OCI-LY3 (cell line): ENCODE results near the gene SLC22A2.

Experiments used
- H2AFZ ChIP-seq: fragments of 200-600, 300-600 bp; shearing (Covaris generic); 2 replicates; pipeline ENCODE4 v1.6.0; 2014; ENCODE audit warnings: antibody characterized with exemption, low read depth, low read length
- H3K27ac ChIP-seq: fragments of 200-600, 300-600 bp; sonication (generic); 2 replicates; pipeline ENCODE4 v1.5.1; 2014; ENCODE audit warnings: mild to moderate bottlenecking, low read length, moderate library complexity, mixed read lengths
- H3K27me3 ChIP-seq: fragments of 200-600, 300-600 bp; sonication (generic); 2 replicates; pipeline ENCODE4 v1.6.1; 2014; ENCODE audit warnings: low read depth, low read length, mixed read lengths
- H3K36me3 ChIP-seq: fragments of 200-600, 300-600 bp; sonication (generic); replicated peaks from 2 replicates; pipeline ENCODE3; 2014; ENCODE audit warnings: low read depth, low read length, mixed read lengths
- H3K4me1 ChIP-seq: fragments of 300-600, 200-600 bp; sonication (generic); 2 replicates; pipeline ENCODE4 v1.6.1; 2014; ENCODE audit warnings: low read length, mixed read lengths
- H3K4me2 ChIP-seq: fragments of 200-600, 300-600 bp; sonication (generic); 2 replicates; pipeline ENCODE4 v1.6.1; 2014; ENCODE audit warnings: low read length, mixed read lengths
- H3K4me3 ChIP-seq: fragments of 300-600, 200-600 bp; sonication (generic); 2 replicates; pipeline ENCODE4 v1.5.1; 2014; ENCODE audit warnings: antibody characterized with exemption, mild to moderate bottlenecking, low read length, moderate library complexity
- H3K79me2 ChIP-seq: fragments of 300-600, 200-600 bp; shearing (Covaris generic); 2 replicates; pipeline ENCODE4 v1.6.1; 2014; ENCODE audit warnings: mild to moderate bottlenecking, low read length, mixed read lengths
- H3K9ac ChIP-seq: fragments of 300-600, 200-600 bp; shearing (Covaris generic); 2 replicates; pipeline ENCODE4 v1.6.0; 2014; ENCODE audit warnings: mild to moderate bottlenecking, low read length, moderate library complexity
- H3K9me3 ChIP-seq: fragments of 200-600, 300-600 bp; shearing (Covaris generic); 2 replicates; pipeline ENCODE4 v1.6.1; 2014; ENCODE audit warnings: low read length, mixed read lengths; ENCODE audit not compliant: insufficient read depth
- H4K20me1 ChIP-seq: fragments of 200-600, 300-600 bp; sonication (generic); 2 replicates; pipeline ENCODE4 v1.6.1; 2016; ENCODE audit warnings: low read length, mixed read lengths; ENCODE audit not compliant: insufficient read depth
- EZH2phosphoT487 ChIP-seq: fragments of 200-600 bp; shearing (Covaris generic); IDR thresholded peaks from 2 replicates; pipeline ENCODE4 v1.6.1; 2018; ENCODE audit warnings: antibody characterized with exemption, mixed run types, low read depth
- TF ChIP-seq, protein P1 (sequence below): fragments of 200-600, 300-600 bp; sonication (generic); IDR thresholded peaks from 2 replicates; pipeline ENCODE4 v1.5.1; 2014; ENCODE audit warnings: antibody characterized with exemption, low read length, low read depth

SLC22A2 gene

GRCh38 chr6:160301339-160301738 is 42.7 kb upstream of the SLC22A2 start:
- H3K27me3 ChIP-seq = no peaks in the 10 kb centered on the region
- H3K4me1 ChIP-seq = no peaks in the 10 kb centered on the region
- no peaks in the 10 kb centered on the region for H3K36me3 ChIP-seq
- no peaks in the 10 kb centered on the region for H3K9me3 ChIP-seq
- no peaks in the 10 kb centered on the region for H4K20me1 ChIP-seq
- H3K9ac ChIP-seq = no peak overlapping the region
- no peak overlapping the region for H2AFZ ChIP-seq
- H3K79me2 ChIP-seq = no peaks in the 10 kb centered on the region
- H3K4me3 ChIP-seq = no peak overlapping the region
- H3K4me2 ChIP-seq = no peak overlapping the region
- no peak overlapping the region for H3K27ac ChIP-seq
- no peak for TF ChIP-seq EZH2phosphoT487
- TF ChIP-seq, protein P1, sequence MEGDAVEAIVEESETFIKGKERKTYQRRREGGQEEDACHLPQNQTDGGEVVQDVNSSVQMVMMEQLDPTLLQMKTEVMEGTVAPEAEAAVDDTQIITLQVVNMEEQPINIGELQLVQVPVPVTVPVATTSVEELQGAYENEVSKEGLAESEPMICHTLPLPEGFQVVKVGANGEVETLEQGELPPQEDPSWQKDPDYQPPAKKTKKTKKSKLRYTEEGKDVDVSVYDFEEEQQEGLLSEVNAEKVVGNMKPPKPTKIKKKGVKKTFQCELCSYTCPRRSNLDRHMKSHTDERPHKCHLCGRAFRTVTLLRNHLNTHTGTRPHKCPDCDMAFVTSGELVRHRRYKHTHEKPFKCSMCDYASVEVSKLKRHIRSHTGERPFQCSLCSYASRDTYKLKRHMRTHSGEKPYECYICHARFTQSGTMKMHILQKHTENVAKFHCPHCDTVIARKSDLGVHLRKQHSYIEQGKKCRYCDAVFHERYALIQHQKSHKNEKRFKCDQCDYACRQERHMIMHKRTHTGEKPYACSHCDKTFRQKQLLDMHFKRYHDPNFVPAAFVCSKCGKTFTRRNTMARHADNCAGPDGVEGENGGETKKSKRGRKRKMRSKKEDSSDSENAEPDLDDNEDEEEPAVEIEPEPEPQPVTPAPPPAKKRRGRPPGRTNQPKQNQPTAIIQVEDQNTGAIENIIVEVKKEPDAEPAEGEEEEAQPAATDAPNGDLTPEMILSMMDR = no peak

GRCh38 chr6:160300076-160300695 is 41.6 kb upstream of the SLC22A2 start:
- Histone ChIP-seq H3K79me2 (no peaks in the 10 kb centered on the region), H3K27ac (no peak overlapping the region), H3K4me3 (no peak overlapping the region), H2AFZ (no peak overlapping the region), H3K27me3 (no peaks in the 10 kb centered on the region), H3K9ac (no peak overlapping the region), H3K36me3 (no peaks in the 10 kb centered on the region), H3K4me1 (no peaks in the 10 kb centered on the region), H4K20me1 (no peaks in the 10 kb centered on the region), H3K4me2 (no peak overlapping the region), H3K9me3 (no peaks in the 10 kb centered on the region)
- no peak for TF ChIP-seq EZH2phosphoT487
- TF ChIP-seq, protein P1 = no peak

DNA sequence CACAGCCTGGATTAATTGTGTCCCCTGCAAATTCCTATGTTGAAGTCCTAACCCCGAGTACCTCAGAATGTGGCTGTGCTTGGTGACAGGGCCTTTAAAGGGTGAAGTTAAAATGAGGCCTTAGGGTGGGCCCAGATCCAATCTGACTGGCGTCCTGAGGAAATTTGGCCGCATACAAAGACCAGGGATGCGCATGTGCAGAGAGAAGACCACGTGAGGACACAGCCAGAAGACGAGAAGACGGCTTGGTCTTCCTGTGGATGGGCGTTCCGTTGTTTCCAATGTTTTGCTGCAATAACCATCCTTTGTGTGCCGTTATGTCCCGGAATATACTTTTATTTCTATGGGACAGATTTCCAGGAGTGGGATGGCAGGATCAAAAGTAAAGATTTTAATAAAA is 40.9 kb upstream of the SLC22A2 start:
- no peaks in the 10 kb centered on the region for H3K4me1 ChIP-seq
- no peak overlapping the region for H3K4me3 ChIP-seq
- H3K4me2 ChIP-seq = no peak overlapping the region
- TF ChIP-seq, protein P1 = no peak
- no peak for TF ChIP-seq EZH2phosphoT487
- H2AFZ ChIP-seq = no peak overlapping the region
- H3K9ac ChIP-seq = no peak overlapping the region
- H3K9me3 ChIP-seq = no peaks in the 10 kb centered on the region
- H3K36me3 ChIP-seq = no peaks in the 10 kb centered on the region
- H3K27ac ChIP-seq = no peak overlapping the region
- no peaks in the 10 kb centered on the region for H3K27me3 ChIP-seq
- no peaks in the 10 kb centered on the region for H4K20me1 ChIP-seq
- no peaks in the 10 kb centered on the region for H3K79me2 ChIP-seq

- Histone ChIP-seq H4K20me1 (no peaks in the 10 kb centered on the region), H3K4me2 (no peak overlapping the region), H3K9ac (no peak overlapping the region), H3K36me3 (no peaks in the 10 kb centered on the region), H3K4me1 (no peaks in the 10 kb centered on the region), H2AFZ (no peak overlapping the region), H3K79me2 (no peaks in the 10 kb centered on the region), H3K27ac (no peak overlapping the region), H3K27me3 (no peaks in the 10 kb centered on the region), H3K4me3 (no peak overlapping the region), H3K9me3 (no peaks in the 10 kb centered on the region)
- TF ChIP-seq, protein P1 = no peak
- no peak for TF ChIP-seq EZH2phosphoT487
These were observed 39.5 kb upstream of the SLC22A2 start for GRCh38 chr6:160298121-160298520.
